ENCODE measurements around the gene FBXW5.

FBXW5 gene

DNA sequence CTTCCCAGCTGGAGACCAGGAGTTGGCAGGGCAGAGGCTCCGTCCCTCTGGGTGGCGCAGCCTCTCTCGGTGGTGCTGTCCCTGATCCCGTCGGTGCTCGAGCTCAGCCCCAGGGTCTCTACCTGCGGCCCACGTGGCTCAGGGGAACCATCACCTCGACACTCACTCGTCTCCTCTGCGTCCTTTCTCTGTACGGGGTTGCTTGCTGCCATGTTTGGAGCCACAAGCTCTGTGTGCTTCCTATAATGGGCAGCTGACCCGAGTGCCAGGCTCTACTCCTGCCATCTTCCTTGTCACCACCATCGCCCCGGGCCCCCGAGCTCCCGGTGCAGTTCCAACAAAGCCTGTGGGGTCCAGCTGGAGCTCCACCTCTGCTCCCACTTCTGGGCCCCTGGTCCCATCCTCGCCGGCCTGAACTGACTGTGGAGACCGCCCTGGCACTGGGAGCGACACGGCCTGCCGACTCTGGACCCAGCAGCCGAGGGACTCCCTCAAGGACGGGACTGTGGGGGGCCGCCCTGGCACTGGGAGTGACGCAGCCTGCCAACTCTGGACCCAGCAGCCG is 5.0 kb downstream of the FBXW5 start:
- H3K36me3 Mint-ChIP-seq: peaks cover 8% of the 10 kb centered on the region
- no peak overlapping the region for H3K27ac Mint-ChIP-seq
- H3K4me1 Mint-ChIP-seq: peaks cover 5% of the 10 kb centered on the region
- H3K9me3 Mint-ChIP-seq: no peaks in the 10 kb centered on the region
- no peak overlapping the region for H3K4me3 Mint-ChIP-seq
- no peaks in the 10 kb centered on the region for H3K27me3 Mint-ChIP-seq

DNA sequence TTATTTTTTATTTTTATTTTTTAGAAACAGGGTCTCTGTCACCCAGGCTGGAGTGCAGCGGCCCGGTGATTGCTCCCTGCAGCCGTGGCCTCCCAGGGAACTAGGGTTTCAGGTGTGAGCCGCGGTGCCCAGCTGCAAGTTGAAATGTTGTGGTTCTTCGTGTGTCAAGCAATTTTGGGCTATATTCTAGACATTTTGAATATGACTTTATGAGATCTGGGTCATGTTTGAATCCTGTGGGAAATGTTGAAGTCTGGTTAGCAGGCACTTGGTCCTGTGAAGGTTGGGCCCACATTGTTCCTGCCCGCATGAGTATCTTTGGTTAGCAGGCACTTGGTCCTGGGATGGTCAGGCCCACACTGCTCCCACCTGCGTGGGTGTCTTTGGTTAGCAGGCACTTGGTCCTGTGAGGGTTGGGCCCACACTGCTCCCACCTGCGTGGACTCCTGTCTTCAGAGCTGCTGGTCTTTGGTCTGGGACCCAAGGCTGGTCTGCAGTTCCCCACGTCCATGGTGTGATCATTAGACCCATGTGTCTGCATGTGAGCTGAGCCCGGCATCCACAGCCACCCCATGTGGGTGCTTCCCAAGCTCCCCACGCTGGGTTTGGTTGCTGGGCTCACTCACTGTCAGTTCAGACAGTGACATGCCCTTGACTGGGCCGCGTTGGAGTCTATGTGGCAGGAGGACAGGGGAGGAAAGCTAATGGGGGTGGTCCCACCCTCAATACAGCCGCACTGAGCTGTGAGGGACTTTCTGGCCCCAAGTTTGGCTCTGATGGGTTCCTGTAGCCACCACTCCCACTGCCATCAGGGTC is 7.1 kb downstream of the FBXW5 start:
- no peaks in the 10 kb centered on the region for H3K27me3 Mint-ChIP-seq
- H3K27ac Mint-ChIP-seq: no peak overlapping the region
- H3K36me3 Mint-ChIP-seq: peaks cover 8% of the 10 kb centered on the region
- no peak overlapping the region for H3K4me3 Mint-ChIP-seq
- H3K9me3 Mint-ChIP-seq: no peaks in the 10 kb centered on the region
- H3K4me1 Mint-ChIP-seq: peaks cover 7% of the 10 kb centered on the region

GRCh38 chr9:136936645-136937170 is 7.8 kb downstream of the FBXW5 start:
- Mint-ChIP-seq H3K27me3 (no peaks in the 10 kb centered on the region), H3K4me3 (no peak overlapping the region), H3K9me3 (no peaks in the 10 kb centered on the region), H3K36me3 (peaks cover 11% of the 10 kb centered on the region), H3K4me1 (peaks cover 13% of the 10 kb centered on the region), H3K27ac (no peak overlapping the region)

DNA sequence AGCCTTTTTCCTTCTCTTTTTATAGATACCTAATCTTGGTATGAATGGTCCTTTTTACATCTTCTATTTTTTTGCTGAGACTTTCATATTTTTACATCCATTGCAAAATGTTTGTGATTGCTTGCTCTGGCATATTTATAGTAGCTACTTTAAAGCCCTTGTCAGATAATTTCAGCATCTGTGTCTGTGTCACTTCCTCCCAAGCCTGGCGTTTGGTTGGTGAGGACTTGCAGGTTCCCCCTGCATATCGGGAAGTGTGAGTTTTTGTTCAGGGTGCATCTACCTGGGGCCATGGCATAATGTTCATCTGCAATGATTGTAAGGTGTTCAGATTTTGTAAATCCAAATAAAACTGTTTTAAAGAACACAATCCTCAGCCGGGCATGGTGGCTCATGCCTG is 8.9 kb downstream of the FBXW5 start:
- Mint-ChIP-seq H3K9me3 (no peaks in the 10 kb centered on the region), H3K27me3 (no peaks in the 10 kb centered on the region), H3K4me3 (no peak overlapping the region), H3K36me3 (peaks cover 11% of the 10 kb centered on the region), H3K4me1 (peaks cover 14% of the 10 kb centered on the region), H3K27ac (no peak overlapping the region)

GRCh38 chr9:136934277-136934676 is 10.3 kb downstream of the FBXW5 start:
- no peak overlapping the region for H3K27ac Mint-ChIP-seq

DNA sequence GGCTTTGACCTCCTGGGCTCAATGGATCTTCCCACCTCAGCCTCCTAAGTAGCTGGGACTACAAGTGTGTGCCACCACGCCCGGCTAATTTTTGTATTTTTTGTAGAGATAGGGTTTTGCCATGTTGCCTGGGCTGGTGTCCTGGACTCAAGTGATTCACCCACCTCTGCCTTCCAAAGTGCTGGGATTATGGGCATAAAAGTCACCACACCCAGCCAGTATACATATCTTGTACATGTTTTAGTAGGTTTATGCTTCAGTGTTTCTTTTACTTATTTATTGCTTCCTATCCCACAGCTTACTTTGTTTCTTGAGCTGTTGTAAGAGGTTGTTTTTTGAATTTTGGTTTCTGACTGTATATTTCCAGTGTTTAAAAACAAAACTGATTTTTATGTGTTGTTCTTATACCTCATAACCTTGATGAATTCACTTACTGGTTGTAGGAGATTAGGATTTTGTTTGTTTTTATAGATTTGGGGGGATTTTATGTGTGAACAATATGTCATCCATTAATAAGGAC is 12.9 kb downstream of the FBXW5 start:
- Mint-ChIP-seq H3K36me3 (peaks cover 4% of the 10 kb centered on the region), H3K4me3 (no peak overlapping the region), H3K4me1 (peaks cover 14% of the 10 kb centered on the region), H3K9me3 (no peaks in the 10 kb centered on the region), H3K27me3 (no peaks in the 10 kb centered on the region), H3K27ac (peak overlapping the region; percentile 89)

More at GRCh38 chr9:136934277-136934676, 10.3 kb downstream of the FBXW5 start:
- Mint-ChIP-seq H3K27me3 (no peaks in the 10 kb centered on the region), H3K36me3 (peaks cover 11% of the 10 kb centered on the region), H3K4me1 (peaks cover 14% of the 10 kb centered on the region), H3K4me3 (no peak overlapping the region), H3K9me3 (no peaks in the 10 kb centered on the region)

DNA sequence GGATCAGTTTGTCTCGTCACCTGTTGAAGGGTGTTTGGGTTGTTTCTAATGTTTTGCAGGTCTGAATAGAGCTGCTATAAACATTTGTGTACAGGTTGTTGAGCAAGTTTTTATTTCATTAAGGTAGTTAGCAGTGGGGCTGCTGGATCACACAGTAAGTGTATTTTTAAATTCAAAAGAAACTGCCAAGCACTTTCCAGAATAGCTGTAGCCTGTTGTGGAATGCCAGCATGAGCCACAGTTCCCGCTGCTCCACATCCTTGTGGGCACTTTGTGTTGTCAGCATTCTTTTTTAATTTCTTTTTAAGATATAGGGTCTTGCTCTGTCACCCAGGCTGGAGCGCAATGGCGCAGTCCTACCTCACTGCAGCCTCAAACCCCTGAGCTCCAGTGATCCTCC is 14.5 kb downstream of the FBXW5 start:
- Mint-ChIP-seq H3K27me3 (no peaks in the 10 kb centered on the region), H3K9me3 (no peaks in the 10 kb centered on the region), H3K36me3 (peaks cover 4% of the 10 kb centered on the region), H3K4me3 (no peak overlapping the region), H3K27ac (peak overlapping the region; percentile 59), H3K4me1 (peaks cover 14% of the 10 kb centered on the region)

GRCh38 chr9:136928591-136928990 is 15.9 kb downstream of the FBXW5 start:
- peaks cover 14% of the 10 kb centered on the region for H3K4me1 Mint-ChIP-seq
- no peaks in the 10 kb centered on the region for H3K27me3 Mint-ChIP-seq
- no peaks in the 10 kb centered on the region for H3K9me3 Mint-ChIP-seq
- H3K4me3 Mint-ChIP-seq: no peak overlapping the region
- peaks cover 4% of the 10 kb centered on the region for H3K36me3 Mint-ChIP-seq
- no peak overlapping the region for H3K27ac Mint-ChIP-seq

DNA sequence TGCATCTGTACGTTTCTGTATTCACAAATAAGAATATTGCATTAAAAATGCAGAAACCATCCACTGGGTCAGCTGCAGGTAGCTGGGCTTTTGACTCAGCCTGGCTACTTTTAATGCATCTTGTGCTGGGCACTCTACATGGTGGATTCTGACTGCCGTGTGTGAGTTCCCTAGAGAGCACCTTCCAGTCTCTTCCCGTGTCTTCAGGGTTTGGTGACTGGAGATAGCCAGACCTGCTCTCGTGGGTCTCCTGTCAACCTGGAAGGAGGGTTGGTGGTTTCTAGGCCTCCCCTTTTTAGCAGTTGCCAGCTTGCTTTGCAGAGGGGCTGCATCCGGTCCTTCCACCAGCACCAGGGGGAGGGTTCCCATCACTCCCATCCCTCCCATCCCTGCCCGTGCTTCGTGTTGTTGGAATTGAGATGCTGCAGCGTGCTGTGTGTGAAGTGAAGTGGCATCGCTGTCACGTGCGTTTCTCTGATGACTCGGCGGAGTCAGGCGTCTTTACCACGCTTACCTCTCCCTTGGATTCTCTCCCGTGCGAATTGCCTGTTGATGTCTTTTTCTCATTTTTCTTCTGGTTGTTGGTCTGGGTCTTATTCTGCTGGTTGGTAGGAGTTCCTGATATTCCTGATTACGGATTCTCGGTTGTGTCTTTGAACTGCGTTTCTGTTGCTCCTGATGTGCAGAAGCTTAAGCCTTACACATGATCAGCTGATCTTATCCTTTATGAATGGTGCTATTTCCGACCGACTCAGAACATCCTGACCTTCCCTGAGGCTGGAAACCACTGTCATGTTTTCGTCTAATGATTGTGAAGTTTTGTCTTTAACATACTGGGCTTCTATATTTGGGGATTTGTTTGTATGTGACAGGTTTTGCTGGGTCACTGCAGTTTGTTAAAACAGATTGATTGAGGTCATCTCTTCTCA is 16.9 kb downstream of the FBXW5 start:
- Mint-ChIP-seq H3K4me3 (no peak overlapping the region), H3K36me3 (peaks cover 5% of the 10 kb centered on the region), H3K4me1 (peaks cover 7% of the 10 kb centered on the region), H3K27ac (peak overlapping the region; percentile 10), H3K9me3 (no peaks in the 10 kb centered on the region), H3K27me3 (no peaks in the 10 kb centered on the region)

- Mint-ChIP-seq H3K36me3 (peaks cover 2% of the 10 kb centered on the region), H3K4me1 (peaks cover 2% of the 10 kb centered on the region), H3K27ac (peak overlapping the region; percentile 59), H3K4me3 (no peak overlapping the region), H3K9me3 (no peaks in the 10 kb centered on the region), H3K27me3 (no peaks in the 10 kb centered on the region)
These were observed 17.8 kb downstream of the FBXW5 start for GRCh38 chr9:136926749-136927148.

DNA sequence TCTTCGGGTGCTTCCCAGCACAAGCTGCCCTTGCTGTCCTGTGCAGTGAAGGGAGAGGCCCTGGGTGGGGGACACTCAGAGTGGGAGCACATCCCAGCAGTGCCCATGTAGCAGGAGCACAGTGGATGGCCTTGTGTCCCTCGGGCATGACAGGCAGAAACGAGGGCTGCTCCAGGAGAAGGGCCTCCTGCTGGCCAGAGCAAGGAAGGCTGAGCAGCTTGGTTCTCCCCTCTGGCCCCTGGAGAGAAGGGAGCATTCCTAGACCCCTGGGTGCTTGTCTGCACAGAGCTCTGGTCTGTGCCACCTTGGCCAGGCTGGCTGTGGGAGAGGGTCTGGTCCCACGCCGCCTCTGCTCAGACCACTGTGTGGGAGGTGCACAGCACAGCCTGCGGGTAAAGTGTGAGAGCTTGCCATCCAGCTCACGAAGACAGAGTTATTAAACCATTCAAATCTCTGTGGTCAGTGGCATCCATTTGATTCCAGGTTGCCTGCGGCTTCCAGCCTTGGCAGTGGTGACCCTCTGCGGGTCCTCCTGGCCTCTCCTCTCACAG is 18.3 kb downstream of the FBXW5 start:
- H3K9me3 Mint-ChIP-seq: no peaks in the 10 kb centered on the region
- H3K4me1 Mint-ChIP-seq: no peaks in the 10 kb centered on the region
- H3K36me3 Mint-ChIP-seq: peaks cover 1% of the 10 kb centered on the region
- H3K27ac Mint-ChIP-seq: no peak overlapping the region
- H3K27me3 Mint-ChIP-seq: no peaks in the 10 kb centered on the region
- no peak overlapping the region for H3K4me3 Mint-ChIP-seq

GRCh38 chr9:136925414-136926153 is 19.0 kb downstream of the FBXW5 start:
- H3K9me3 Mint-ChIP-seq: no peaks in the 10 kb centered on the region
- H3K4me3 Mint-ChIP-seq: no peak overlapping the region
- no peaks in the 10 kb centered on the region for H3K27me3 Mint-ChIP-seq
- peaks cover 1% of the 10 kb centered on the region for H3K36me3 Mint-ChIP-seq
- H3K4me1 Mint-ChIP-seq: no peaks in the 10 kb centered on the region
- H3K27ac Mint-ChIP-seq: no peak overlapping the region

- H3K4me1 Mint-ChIP-seq: no peaks in the 10 kb centered on the region
- H3K27ac Mint-ChIP-seq: no peak overlapping the region
- no peak overlapping the region for H3K4me3 Mint-ChIP-seq
- no peaks in the 10 kb centered on the region for H3K27me3 Mint-ChIP-seq
- H3K36me3 Mint-ChIP-seq: peaks cover 1% of the 10 kb centered on the region
- H3K9me3 Mint-ChIP-seq: no peaks in the 10 kb centered on the region
These were observed 20.7 kb downstream of the FBXW5 start for GRCh38 chr9:136923881-136924280.

DNA sequence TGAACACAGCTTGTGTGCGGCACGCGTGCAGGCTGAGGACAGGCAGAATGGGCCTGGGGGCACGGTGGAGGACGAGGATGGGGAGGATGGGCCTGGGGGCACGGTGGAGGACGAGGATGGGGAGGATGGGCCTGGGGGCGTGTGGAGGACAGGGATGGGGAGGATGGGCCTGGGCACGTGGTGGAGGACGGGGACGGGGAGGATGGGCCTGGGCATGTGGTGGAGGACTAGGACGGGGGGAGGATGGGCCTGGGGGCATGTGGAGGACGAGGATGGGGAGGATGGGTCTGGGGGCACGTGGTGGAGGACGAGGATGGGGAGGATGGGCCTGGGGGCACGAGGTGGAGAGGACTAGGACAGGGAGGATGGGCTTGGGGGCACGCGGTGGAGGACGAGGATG is 22.0 kb downstream of the FBXW5 start:
- Mint-ChIP-seq H3K4me1 (peaks cover 4% of the 10 kb centered on the region), H3K36me3 (peaks cover 1% of the 10 kb centered on the region), H3K27ac (no peak overlapping the region), H3K9me3 (no peaks in the 10 kb centered on the region), H3K4me3 (no peak overlapping the region), H3K27me3 (no peaks in the 10 kb centered on the region)

Data from activated naive CD4-positive, alpha-beta T cell treated with anti-CD3 and anti-CD28 coated beads, Interleukin-2, amount 50 U/mL, for 24 hours (primary cell).